ENCODE measurements around the gene ELK1.

Gene ELK1

DNA sequence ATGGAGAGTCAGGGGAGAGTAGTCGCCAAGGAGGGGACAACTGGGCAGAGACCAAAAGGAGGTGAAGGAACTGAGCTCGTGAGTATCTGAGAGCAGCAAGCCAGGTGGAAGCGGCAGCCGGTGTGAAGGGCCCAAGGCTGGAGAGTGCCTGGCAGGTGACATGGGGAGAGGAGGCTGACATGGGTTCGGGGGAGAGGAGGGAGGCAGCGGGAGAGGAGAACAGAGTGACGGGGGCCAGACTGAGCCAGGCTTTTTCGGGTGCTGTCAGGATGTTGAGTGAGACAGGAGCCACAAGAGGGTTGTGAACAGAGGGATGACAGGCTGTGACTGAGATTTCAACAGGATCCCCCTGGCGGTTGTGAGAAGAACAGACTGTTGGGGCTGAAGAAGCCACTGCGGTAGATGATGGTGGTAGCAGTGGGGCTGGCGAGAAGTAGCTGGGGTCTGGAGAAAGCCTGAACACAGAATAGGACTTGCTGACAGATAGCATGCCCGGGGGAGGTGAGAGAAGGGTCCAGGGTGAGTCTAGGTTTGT, 5.7 kb downstream of the ELK1 start:
- DNase-seq = no peak

DNA sequence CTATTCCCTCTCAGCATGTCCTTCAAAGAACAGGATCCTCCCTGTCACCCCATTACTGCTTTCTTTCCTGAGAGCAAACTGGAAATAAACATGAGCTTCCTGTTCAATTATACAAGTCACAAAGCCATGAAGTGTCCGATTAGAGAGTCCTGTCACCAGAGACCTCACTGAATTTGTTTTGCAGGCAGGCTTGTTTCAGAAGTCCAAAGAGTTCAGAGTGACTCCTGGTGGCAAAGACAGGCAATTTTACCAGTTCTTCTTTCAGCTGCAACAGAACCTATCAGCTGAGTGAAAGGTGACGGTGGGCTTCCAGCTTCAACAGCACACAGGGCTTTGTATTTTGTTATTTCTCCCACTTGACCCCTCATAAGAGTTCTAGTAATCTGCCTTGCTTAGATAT, 6.4 kb downstream of the ELK1 start:
- no peak for DNase-seq

DNA sequence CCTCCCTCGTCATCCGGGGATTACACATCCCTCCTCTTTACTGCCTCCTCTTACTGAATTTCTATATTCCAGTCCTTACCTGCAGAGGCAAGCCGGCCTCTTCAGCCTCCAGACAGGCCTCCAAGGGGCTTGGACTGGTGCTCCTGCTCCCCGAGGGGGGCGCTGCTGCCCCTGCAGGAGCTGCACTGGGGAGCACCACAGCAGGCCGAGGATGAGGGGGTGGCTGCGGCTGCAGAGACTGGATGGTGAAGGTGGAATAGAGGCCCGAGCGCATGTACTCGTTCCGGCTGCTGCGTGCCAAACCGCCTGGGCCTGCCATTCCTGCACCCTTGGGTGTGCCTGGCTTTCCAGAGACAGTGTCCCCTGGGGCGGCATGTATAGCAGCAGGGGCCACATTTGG, 11.5 kb downstream of the ELK1 start:
- DNase-seq = no peak

DNA sequence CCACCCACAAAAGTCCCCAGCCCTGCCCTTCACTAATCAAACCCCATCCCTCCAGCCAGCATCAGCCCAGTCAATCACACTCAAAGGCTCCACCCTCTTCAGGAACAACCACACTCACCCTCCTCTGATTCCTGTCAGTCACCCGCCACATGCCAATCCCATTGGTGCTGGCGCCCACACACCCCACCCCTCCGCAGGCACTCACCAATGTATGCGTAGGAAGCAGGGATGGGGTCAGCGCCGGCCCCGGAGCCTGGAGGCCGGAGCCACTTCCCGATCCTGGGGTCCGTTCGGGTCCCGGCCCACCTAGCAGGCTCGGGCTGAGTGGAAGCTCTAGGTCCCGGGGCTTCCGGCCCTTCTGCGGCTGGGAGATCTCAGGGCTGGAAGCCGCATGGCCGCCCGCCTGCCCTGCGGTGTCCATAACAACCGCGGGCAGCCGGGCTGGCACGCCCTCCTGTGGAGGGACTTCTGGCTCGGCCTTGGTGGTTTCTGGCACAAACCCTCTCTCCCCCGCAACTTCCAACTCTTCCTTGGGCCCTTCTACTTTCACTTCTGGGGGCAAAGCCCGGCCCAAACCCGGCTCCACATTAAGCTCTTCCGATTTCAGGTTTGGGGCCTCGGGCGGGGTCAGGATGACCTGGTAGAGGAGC, 12.7 kb downstream of the ELK1 start:
- no peak for DNase-seq

DNA sequence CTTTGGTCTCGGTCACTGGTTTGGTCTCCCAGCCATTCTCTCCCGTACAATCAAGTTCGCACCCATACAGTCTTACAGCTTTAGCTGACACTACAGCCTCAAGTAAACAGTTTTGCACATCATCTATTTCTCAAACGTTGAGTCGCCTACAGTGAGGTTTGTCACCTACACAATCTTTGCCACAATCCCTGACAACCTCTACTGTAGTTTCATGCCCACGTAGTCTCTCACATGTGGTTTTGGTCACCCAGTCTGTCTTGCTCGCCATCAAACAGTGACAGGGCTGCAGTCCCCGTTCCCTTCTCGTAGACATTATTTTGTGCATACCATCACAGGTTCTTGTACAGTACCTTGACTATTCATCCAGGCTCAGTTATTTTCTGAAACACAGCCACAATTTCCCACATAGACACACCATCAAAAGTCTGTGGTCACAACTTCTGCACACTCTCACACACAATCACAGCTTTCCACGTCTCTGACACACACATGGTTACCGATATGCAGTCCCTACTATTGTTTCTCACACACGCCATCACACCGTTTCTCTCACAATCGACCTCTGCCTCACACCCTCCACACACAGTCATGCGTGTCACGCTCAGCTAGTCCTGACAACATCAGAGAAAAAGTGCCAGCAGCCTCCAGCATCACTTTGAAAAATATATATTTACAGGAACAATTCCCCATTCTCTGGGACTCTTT, 15.3 kb downstream of the ELK1 start:
- DNase-seq = no peak

DNA sequence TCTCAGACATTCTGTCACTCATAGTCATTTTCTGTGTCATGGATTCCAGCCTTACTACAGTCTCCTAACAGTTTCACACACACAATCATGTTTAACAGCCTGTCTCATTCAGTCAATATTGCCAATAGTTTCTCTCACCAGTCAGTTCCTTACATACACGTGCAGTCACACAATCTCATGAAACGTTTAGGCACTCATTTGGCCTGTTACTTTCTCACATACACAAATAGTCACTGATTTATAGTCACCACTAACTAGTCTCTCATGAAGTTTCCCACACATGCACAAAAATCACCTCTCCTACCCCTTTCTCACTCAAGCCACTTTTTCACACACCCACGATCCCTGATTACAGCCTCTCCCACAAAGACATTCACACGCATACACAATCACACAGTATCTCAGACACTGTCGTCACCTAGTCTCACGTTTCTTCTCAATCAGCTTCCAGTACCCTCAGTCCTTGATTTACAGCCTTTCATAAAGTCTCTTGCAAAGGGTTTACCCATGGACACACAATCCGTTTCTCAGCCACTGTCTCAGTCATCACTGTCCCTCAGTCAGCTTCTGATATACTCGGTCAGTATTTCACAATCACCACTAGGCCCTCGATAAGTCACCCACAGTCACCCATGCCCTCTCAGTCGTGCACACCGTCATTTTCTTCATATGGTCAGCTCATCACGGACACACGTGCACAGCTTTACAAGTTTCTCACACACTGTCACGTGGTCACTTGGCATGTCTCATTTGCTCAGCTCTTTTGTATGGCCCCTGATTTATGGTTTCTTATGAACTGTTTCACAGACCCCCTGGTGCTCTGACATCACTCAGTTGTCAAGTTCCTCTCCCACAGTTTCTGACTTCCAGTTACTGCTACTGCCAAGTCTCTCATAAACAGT, 16.4 kb downstream of the ELK1 start:
- no peak for DNase-seq

DNA sequence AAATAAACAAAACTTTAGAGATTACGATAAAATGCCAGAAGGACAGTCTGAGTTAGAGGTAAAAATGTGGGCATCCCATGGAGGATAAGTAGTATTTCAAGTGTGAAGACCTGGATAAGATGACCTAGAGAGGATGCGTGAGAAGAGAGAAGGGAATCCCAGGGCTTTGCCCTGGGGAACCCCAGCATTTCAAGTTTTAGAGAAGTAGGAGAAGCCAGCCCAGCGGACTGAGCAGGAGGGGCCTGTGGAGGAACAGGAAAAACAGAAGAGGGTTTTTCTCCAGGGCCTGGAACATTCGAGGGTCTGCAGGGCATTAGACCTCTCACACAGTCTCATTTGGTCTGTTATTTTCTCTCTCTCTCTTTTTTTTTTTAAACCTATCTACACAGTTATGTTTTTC, 17.7 kb downstream of the ELK1 start:
- DNase-seq = no peak

DNA sequence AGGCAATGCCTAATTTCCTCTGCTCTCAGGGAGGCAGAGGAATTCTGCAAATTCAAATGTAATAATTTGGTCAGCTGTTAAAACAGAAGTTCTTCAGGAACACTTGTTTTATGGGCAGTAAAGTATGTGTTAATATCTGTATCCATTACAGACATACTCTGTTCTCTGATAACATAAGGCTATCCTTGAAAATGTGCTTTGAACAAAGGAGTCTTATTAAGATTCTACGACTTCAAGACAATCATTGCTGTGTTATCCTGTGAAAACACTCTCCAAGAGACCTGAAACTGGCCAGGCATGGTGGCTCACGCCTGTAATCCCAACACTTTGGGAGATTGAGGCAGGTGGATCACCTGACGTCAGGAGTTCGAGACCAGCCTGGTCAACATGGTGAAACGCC, 18.7 kb downstream of the ELK1 start:
- DNase-seq = no peak

DNA sequence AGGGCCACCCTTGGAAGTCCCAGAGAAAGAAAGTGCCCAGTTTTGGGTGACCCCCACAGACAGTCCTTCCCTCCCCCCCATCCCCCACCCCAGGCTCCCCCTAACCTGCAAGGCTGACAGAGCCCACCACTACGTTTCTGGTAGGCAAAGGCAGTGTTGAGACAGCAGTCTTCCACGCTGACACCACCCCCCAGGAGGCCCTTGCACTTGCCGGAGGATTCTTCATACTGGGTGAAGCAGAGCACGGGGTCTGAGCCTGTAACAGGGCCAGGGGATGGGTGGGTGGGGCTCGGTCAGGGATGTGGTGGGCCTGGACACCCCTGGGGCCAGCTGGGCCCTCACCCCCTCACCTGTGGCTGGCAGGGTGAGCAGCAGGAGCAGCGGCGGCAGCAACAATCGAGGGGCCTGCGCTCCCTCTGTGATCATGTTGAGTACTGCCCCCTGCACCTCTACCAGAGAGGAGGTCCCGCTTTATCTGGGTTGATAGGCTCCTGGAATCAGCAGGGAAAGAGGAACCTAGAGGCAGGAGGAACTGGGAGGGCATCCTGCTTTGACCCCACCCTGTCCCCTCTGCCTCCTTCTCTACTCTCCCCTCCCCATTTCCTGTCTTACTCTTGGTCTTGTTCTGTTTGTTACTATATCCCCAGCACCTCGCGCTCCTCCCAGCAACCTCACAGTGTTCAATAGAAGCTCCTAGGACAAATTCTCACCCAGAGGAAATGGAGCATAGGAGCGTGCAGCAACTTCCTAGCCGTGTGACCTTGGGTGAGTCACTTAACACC, 20.8 kb downstream of the ELK1 start, which contains the start of gene CFP:
Gene CFP (minus strand): TSS at position 512 of the 782 bp plus-strand sequence. CDS start 86 bp downstream, at position 426.
- no peak for DNase-seq

DNA sequence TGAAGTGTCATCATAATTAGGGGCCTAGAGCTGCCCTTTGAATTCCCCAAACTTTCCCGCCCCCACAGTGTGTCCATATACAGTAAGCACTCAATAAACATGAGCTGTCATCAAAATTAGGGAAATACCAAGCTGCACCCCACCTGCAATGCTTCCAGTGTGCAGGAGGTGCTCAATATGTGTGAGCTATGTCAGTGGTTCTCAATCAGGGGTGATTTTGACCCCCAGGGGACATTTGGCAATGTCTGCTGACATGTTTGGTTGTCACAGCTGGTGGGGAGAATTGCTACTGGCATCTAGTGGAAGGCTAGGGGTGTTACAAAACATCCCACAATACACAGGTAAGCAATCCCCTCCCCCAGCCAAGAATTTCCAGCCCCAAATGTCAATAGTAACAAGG, 21.4 kb downstream of the ELK1 start:
- DNase-seq = no peak

DNA sequence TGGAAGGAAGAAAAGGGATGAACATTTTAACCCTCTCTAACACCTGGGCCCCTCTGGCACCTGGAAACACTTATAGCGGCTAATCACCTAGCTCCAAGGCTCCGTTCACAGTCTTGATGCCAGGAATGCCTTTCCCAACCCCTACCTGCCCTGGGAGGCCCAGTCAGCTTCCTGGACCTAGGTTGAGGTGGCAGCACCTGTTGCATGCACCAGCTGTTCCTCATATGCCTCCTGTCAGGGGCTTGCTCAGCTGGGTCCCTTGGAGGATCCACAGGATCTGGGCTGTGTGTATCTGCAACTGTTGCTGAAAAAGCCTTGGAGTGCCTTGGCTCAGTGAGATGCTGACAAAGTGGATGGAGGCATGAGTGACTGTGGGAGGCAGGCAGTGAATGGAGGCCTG, 25.0 kb downstream of the ELK1 start:
- DNase-seq = no peak

DNA sequence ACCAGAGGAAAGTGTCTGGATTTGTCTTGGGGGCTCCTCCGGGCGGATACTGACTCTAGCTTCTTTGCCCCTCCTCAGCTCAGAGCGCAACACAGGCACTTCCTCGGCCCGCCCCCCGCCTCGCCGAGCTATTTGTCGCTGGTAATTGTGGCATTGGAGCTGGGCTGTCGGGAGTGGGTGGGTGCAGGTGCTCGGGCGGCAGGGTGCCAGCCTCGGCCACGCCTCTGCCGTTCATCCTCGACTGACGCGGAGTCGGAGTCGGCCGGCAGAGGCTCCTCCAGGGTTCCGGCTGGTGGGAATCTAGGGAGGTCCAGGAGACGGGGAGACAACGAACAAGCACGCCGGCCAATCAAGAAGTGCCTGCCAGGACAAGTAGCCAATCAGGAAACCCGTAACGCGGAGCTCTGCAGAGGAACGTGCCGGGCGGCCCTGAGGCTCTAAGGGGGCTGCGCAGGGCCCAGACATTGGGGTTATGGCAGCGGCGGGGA, 26.8 kb downstream of the ELK1 start:
- DNase-seq = peak; percentile 12

DNA sequence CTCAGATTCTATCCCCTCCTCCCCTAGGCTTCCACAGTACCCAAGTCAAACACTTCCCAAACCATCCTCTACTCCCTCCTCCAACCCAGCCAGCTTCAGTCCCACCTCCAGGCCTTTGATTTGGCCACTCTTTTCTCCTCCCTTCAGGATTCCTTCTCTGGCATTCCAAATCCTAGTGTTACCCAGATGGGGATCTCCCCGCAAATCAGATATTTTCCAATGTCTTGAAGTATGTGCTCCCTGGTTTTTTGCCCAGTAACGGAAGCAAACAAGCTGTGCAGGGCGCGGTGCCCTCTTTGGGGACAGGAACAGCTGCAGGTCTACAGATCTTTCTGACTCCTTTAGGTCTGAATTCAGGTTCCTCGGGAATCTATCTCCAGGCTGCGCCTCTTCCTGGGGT, 28.5 kb downstream of the ELK1 start:
- DNase-seq = no peak

DNA sequence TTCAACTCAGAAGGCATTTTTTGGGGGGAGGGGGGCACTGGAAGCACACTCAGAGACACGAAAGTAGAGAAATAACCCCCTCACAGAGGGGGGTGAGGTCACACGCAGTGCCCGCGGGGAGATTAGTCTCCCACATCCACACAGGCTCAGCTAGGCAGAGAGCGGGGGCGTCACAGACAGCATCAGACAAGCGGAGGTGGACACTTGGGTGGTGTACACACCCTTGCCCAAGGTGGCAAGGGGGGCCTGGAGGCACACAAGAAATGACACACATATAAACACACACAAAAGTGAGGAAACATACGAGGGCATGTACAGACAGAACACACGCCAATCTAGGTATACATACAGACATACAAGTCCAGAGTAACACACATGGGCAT, 30.1 kb downstream of the ELK1 start:
- DNase-seq = no peak

DNA sequence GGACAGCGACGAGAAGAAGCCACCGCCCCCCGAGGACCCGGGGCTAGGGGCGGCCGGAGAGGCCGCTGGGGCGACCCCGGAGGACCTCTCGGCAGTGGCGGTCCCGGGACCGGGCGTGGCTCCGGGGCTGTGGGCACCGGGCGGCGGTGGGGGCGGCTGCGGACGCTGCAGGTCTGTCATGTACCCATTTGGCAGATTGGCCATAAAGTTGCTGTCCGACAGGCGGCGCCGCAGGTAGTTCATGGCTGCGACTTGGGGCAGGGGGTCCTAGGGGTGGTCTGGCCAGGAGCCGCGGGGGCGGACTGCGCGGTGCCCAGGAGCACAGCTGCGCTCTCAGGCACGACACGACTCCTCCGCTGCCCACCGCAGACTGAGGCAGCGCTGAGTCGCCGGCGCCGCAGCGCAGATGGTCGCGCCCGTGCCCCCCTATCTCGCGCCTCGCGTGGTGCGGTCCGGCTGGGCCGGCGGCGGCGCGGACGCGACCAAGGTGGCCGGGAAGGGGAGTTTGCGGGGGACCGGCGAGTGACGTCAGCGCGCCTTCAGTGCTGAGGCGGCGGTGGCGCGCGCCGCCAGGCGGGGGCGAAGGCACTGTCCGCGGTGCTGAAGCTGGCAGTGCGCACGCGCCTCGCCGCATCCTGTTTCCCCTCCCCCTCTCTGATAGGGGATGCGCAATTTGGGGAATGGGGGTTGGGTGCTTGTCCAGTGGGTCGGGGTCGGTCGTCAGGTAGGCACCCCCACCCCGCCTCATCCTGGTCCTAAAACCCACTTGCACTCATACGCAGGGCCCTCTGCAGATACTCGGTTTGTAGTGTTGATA, 30.7 kb downstream of the ELK1 start, which contains the start of gene SYN1:
Gene SYN1 (minus strand): TSS at position 372 of the 817 bp plus-strand sequence. CDS start 129 bp downstream, at position 243.
- DNase-seq = peak; percentile 67

DNA sequence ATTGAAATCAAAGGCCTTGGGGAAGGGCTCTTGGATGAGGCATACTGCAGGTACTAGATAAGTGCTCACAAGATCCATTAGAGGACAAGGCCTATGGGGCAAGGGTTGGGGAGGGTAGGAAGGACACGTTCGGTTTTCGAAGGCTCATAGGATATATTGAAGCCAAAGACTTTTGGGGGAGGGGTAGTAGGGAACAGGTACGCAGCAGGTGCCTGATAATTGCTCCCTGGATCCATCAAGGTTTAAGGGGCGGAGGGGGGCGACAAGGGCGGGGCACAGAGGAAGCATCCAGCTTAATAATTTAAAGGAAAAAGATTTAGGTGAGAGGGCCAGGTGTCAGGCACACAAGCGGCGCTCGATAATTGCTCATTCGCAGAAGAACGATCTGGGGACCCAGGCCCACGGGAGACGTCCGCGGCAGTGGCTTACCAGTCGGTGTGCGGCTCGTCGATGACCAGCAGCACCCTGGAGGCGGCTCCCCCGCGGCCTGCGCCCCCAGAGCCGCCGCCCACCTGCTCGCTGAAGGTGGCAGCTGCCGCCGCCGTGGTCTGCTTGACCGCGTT, 31.4 kb downstream of the ELK1 start:
- DNase-seq = no peak

DNA sequence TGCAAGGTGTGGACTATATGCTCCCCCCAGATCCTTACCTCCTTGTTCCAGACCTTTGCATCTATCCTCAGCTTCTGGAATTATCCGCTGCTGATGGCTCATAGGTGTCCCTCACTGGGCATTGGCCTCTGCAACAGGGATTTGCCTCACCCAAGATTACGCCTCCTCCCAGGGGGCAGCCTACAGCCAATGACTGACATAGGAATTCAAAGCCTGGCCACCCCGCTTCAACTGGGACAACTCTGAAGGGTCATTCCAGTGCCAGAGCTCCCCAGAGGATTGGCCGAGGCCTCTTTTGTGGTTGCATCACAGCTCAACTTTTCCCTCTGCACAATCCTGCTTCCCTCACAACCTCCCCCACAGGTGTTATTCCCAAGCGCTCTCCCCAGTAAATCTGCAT, 35.7 kb downstream of the ELK1 start:
- DNase-seq = no peak

DNA sequence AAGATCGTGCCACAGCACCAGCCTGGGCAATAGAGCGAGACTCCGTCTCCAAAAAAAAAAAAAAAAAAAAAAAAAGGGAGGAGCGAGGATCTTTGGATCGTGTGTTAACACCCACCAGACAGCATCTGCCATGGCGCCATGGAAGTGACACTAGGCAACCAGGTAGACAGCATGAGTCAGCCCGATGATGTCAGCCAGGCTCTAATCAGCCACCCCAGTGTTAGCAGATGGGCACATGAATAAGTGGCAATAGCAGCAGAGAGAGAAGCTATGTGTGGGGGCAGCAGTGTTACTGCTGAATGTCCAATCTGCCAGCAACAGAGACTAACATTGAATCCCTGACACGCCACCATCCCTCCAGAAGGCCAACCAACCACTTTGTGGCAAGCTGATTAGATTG, 37.3 kb downstream of the ELK1 start:
- DNase-seq = no peak

DNA sequence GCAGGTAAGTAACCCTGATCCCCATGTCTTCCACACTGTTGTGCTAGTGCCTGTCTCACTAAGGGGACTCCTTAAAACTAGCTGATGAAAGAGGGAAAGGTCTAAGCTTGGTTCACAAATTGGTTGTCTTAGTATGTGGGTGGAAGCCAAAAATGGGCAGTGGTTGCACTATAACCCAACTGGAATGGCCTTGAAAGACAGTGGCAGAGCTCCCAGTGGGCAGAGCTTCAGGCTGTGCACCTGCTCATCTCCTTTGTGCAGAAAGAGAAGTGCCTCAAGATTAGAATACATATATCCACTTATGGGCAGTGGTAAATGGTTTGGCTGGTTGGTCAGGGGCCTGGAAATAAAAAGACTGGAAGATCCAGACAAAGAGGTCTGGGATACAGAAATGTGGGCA, 37.9 kb downstream of the ELK1 start:
- DNase-seq = no peak

DNA sequence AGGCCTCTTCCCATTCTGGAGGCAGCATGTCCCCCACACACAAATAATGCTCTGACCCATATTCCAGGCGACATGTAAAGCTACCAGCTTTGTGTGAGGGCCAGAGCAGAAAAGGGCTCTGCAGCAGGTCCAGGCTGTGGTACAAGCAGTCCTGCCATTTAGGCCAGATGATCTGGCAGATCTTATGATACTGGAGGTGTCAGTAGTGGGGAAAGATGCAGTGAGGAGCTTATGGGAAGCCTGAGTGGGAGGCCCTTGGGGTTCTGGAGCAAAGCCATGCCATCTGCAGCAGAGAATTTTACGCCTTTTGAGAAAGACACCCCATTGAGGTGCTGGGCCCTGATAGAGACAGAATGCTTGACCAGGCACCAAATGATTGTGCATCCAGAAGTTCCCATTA, 38.4 kb downstream of the ELK1 start:
- no peak for DNase-seq

DNA sequence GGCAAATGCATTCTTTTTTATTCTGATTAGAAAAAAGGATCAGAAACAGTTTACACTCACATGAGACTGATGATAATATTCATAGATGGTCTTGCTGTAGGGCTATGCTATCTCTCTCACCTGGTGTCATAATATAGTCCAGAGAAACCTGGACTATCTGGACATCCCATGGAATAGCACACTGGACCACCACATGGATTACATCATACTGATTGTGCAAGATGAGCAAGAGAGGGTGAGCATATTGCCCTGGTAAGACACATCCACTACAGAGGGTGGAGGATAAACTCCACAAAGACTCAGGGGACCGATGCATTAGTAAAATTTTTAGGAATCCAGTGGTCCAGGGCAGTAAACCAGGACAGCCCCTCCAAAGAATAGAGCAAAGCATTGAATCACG, 38.9 kb downstream of the ELK1 start:
- DNase-seq = no peak

Data from activated CD4-positive, alpha-beta T cell treated with anti-CD3 and anti-CD28 coated beads for 1 hour (primary cell).